ENCODE data around the gene BLOC1S1. TPM values are rescaled to one million over a fixed set of nuclear protein-coding genes. Genes with fewer than 3 reads are reported as not detected.

Gene BLOC1S1
- total RNA-seq, 1 experiment from 2014 or later: 83.4 TPM

GRCh38 chr12:55688716-55689655, 26.9 kb upstream of the BLOC1S1 start:
- H4K20me1 ChIP-seq (ENCODE audit: insufficient read depth, low read depth, low read length): no peaks in the 10 kb centered on the region
- H3K4me1 ChIP-seq (ENCODE audit: low read length): no peaks in the 10 kb centered on the region
- no peak overlapping the region for H3K4me2 ChIP-seq (ENCODE audit: low read depth, low read length, poor library complexity, severe bottlenecking)
- H3K27ac ChIP-seq (ENCODE audit: low read length): no peak overlapping the region
- H3K9ac ChIP-seq (ENCODE audit: low read length): no peak overlapping the region
- no peaks in the 10 kb centered on the region for H3K27me3 ChIP-seq (ENCODE audit: low read length)
- H3K79me2 ChIP-seq (ENCODE audit: low read length): no peaks in the 10 kb centered on the region
- DNase-seq: no peak
- H3K9me3 ChIP-seq (ENCODE audit: low read length): no peaks in the 10 kb centered on the region
- H3K36me3 ChIP-seq (ENCODE audit: insufficient read depth, low read length): no peaks in the 10 kb centered on the region
- H3K4me3 ChIP-seq (ENCODE audit: low read length): no peak overlapping the region
- no peaks in the 10 kb centered on the region for H3K9me2 ChIP-seq (replicated peaks; ENCODE audit: insufficient read depth, low read length)
- H2AFZ ChIP-seq (ENCODE audit: low read length): no peak overlapping the region

GRCh38 chr12:55692631-55693322, 23.1 kb upstream of the BLOC1S1 start:
- Histone ChIP-seq H2AFZ (ENCODE audit: low read length) (no peak overlapping the region), H4K20me1 (ENCODE audit: insufficient read depth, low read depth, low read length) (no peaks in the 10 kb centered on the region), H3K79me2 (ENCODE audit: low read length) (no peaks in the 10 kb centered on the region), H3K27ac (ENCODE audit: low read length) (no peak overlapping the region), H3K9me2 (replicated peaks; ENCODE audit: insufficient read depth, low read length) (no peaks in the 10 kb centered on the region), H3K9me3 (ENCODE audit: low read length) (no peaks in the 10 kb centered on the region), H3K4me2 (ENCODE audit: low read depth, low read length, poor library complexity, severe bottlenecking) (no peak overlapping the region), H3K9ac (ENCODE audit: low read length) (no peak overlapping the region), H3K4me3 (ENCODE audit: low read length) (no peak overlapping the region), H3K27me3 (ENCODE audit: low read length) (no peaks in the 10 kb centered on the region), H3K36me3 (ENCODE audit: insufficient read depth, low read length) (no peaks in the 10 kb centered on the region), H3K4me1 (ENCODE audit: low read length) (no peaks in the 10 kb centered on the region)
- DNase-seq: no peak

- Histone ChIP-seq H3K79me2 (ENCODE audit: low read length) (no peaks in the 10 kb centered on the region), H3K4me2 (ENCODE audit: low read depth, low read length, poor library complexity, severe bottlenecking) (no peak overlapping the region), H2AFZ (ENCODE audit: low read length) (no peak overlapping the region), H3K4me3 (ENCODE audit: low read length) (no peak overlapping the region), H3K9me2 (replicated peaks; ENCODE audit: insufficient read depth, low read length) (no peaks in the 10 kb centered on the region), H3K9me3 (ENCODE audit: low read length) (no peaks in the 10 kb centered on the region), H4K20me1 (ENCODE audit: insufficient read depth, low read depth, low read length) (no peaks in the 10 kb centered on the region), H3K27me3 (ENCODE audit: low read length) (no peaks in the 10 kb centered on the region), H3K9ac (ENCODE audit: low read length) (no peak overlapping the region), H3K36me3 (ENCODE audit: insufficient read depth, low read length) (no peaks in the 10 kb centered on the region), H3K27ac (ENCODE audit: low read length) (no peak overlapping the region), H3K4me1 (ENCODE audit: low read length) (no peaks in the 10 kb centered on the region)
- no peak for DNase-seq
These were observed 22.3 kb upstream of the BLOC1S1 start for GRCh38 chr12:55693323-55694187.

GRCh38 chr12:55694188-55694515, 21.7 kb upstream of the BLOC1S1 start:
- Histone ChIP-seq H3K4me3 (ENCODE audit: low read length) (no peak overlapping the region), H3K9me3 (ENCODE audit: low read length) (no peaks in the 10 kb centered on the region), H2AFZ (ENCODE audit: low read length) (no peak overlapping the region), H3K9ac (ENCODE audit: low read length) (no peak overlapping the region), H3K27me3 (ENCODE audit: low read length) (no peaks in the 10 kb centered on the region), H3K9me2 (replicated peaks; ENCODE audit: insufficient read depth, low read length) (no peaks in the 10 kb centered on the region), H3K36me3 (ENCODE audit: insufficient read depth, low read length) (no peaks in the 10 kb centered on the region), H4K20me1 (ENCODE audit: insufficient read depth, low read depth, low read length) (no peaks in the 10 kb centered on the region), H3K4me1 (ENCODE audit: low read length) (no peaks in the 10 kb centered on the region), H3K4me2 (ENCODE audit: low read depth, low read length, poor library complexity, severe bottlenecking) (no peak overlapping the region), H3K27ac (ENCODE audit: low read length) (no peak overlapping the region), H3K79me2 (ENCODE audit: low read length) (no peaks in the 10 kb centered on the region)
- no peak for DNase-seq

- H3K36me3 ChIP-seq (ENCODE audit: insufficient read depth, low read length): no peaks in the 10 kb centered on the region
- no peak overlapping the region for H3K9ac ChIP-seq (ENCODE audit: low read length)
- DNase-seq: no peak
- no peaks in the 10 kb centered on the region for H3K27me3 ChIP-seq (ENCODE audit: low read length)
- H3K79me2 ChIP-seq (ENCODE audit: low read length): no peaks in the 10 kb centered on the region
- no peaks in the 10 kb centered on the region for H3K9me3 ChIP-seq (ENCODE audit: low read length)
- no peaks in the 10 kb centered on the region for H3K9me2 ChIP-seq (replicated peaks; ENCODE audit: insufficient read depth, low read length)
- no peaks in the 10 kb centered on the region for H3K4me1 ChIP-seq (ENCODE audit: low read length)
- H2AFZ ChIP-seq (ENCODE audit: low read length): no peak overlapping the region
- no peak overlapping the region for H3K4me2 ChIP-seq (ENCODE audit: low read depth, low read length, poor library complexity, severe bottlenecking)
- no peak overlapping the region for H3K27ac ChIP-seq (ENCODE audit: low read length)
- no peaks in the 10 kb centered on the region for H4K20me1 ChIP-seq (ENCODE audit: insufficient read depth, low read depth, low read length)
- no peak overlapping the region for H3K4me3 ChIP-seq (ENCODE audit: low read length)
These were observed 21.2 kb upstream of the BLOC1S1 start for GRCh38 chr12:55694651-55695050.

GRCh38 chr12:55695349-55695748, 20.5 kb upstream of the BLOC1S1 start:
- Histone ChIP-seq H3K79me2 (ENCODE audit: low read length) (no peaks in the 10 kb centered on the region), H3K4me3 (ENCODE audit: low read length) (no peak overlapping the region), H3K9me2 (replicated peaks; ENCODE audit: insufficient read depth, low read length) (no peaks in the 10 kb centered on the region), H3K9ac (ENCODE audit: low read length) (no peak overlapping the region), H3K27me3 (ENCODE audit: low read length) (no peaks in the 10 kb centered on the region), H2AFZ (ENCODE audit: low read length) (no peak overlapping the region), H3K27ac (ENCODE audit: low read length) (no peak overlapping the region), H3K4me1 (ENCODE audit: low read length) (no peaks in the 10 kb centered on the region), H4K20me1 (ENCODE audit: insufficient read depth, low read depth, low read length) (no peaks in the 10 kb centered on the region), H3K9me3 (ENCODE audit: low read length) (no peaks in the 10 kb centered on the region), H3K36me3 (ENCODE audit: insufficient read depth, low read length) (no peaks in the 10 kb centered on the region), H3K4me2 (ENCODE audit: low read depth, low read length, poor library complexity, severe bottlenecking) (no peak overlapping the region)
- DNase-seq: no peak

- no peaks in the 10 kb centered on the region for H3K9me2 ChIP-seq (replicated peaks; ENCODE audit: insufficient read depth, low read length)
- no peak overlapping the region for H3K4me2 ChIP-seq (ENCODE audit: low read depth, low read length, poor library complexity, severe bottlenecking)
- H3K27me3 ChIP-seq (ENCODE audit: low read length): no peaks in the 10 kb centered on the region
- H3K27ac ChIP-seq (ENCODE audit: low read length): no peak overlapping the region
- no peaks in the 10 kb centered on the region for H3K4me1 ChIP-seq (ENCODE audit: low read length)
- no peaks in the 10 kb centered on the region for H3K79me2 ChIP-seq (ENCODE audit: low read length)
- no peak overlapping the region for H3K9ac ChIP-seq (ENCODE audit: low read length)
- no peaks in the 10 kb centered on the region for H4K20me1 ChIP-seq (ENCODE audit: insufficient read depth, low read depth, low read length)
- H2AFZ ChIP-seq (ENCODE audit: low read length): no peak overlapping the region
- H3K9me3 ChIP-seq (ENCODE audit: low read length): no peaks in the 10 kb centered on the region
- no peak overlapping the region for H3K4me3 ChIP-seq (ENCODE audit: low read length)
- H3K36me3 ChIP-seq (ENCODE audit: insufficient read depth, low read length): no peaks in the 10 kb centered on the region
- DNase-seq: no peak
These were observed 19.7 kb upstream of the BLOC1S1 start for GRCh38 chr12:55696141-55696540.
